Ishikawa (cell line): ENCODE results near the gene OR6P1.

Experiments
- CEBPB ChIP-seq: IDR thresholded peaks from 2 replicates; pipeline ENCODE4 v1.6.1; 2012
- CREB1 ChIP-seq: IDR thresholded peaks from 2 replicates; pipeline ENCODE4 v1.6.1; 2012; ENCODE audit warnings: low read depth
- EGR1 ChIP-seq: IDR thresholded peaks from 2 replicates; pipeline ENCODE4 v1.6.1; 2012
- EP300 ChIP-seq: IDR thresholded peaks from 2 replicates; pipeline ENCODE4 v1.6.1; 2012; ENCODE audit warnings: borderline replicate concordance
- FOXM1 ChIP-seq: IDR thresholded peaks from 2 replicates; pipeline ENCODE4 v1.6.1; 2012; ENCODE audit warnings: low read depth, borderline replicate concordance
- MAX ChIP-seq: IDR thresholded peaks from 2 replicates; pipeline ENCODE4 v1.6.1; 2012
- NFIC ChIP-seq: IDR thresholded peaks from 2 replicates; pipeline ENCODE4 v1.6.1; 2012
- RAD21 ChIP-seq: IDR thresholded peaks from 2 replicates; pipeline ENCODE4 v1.6.1; 2012; ENCODE audit warnings: low read depth
- REST ChIP-seq: IDR thresholded peaks from 2 replicates; pipeline ENCODE4 v1.6.1; 2012; ENCODE audit warnings: low read depth, mild to moderate bottlenecking
- TAF1 ChIP-seq: IDR thresholded peaks from 2 replicates; pipeline ENCODE4 v1.6.1; 2012; ENCODE audit warnings: low read depth, mild to moderate bottlenecking
- TCF12 ChIP-seq: IDR thresholded peaks from 2 replicates; pipeline ENCODE4 v1.6.1; 2012; ENCODE audit warnings: low read depth
- TEAD4 ChIP-seq: IDR thresholded peaks from 2 replicates; pipeline ENCODE4 v1.6.1; 2012
- USF1 ChIP-seq: IDR thresholded peaks from 2 replicates; pipeline ENCODE4 v1.6.1; 2012
- YY1 ChIP-seq: IDR thresholded peaks from 2 replicates; pipeline ENCODE4 v1.6.1; 2012; ENCODE audit warnings: low read depth
- ZBTB7A ChIP-seq: IDR thresholded peaks from 2 replicates; pipeline ENCODE4 v1.6.1; 2012; ENCODE audit warnings: low read depth

OR6P1 gene

GRCh38 chr1:158520955-158521665, 49.3 kb downstream of the OR6P1 start:
- TF ChIP-seq CEBPB (no peak), ZBTB7A (no peak), TAF1 (no peak), NFIC (no peak)

- TF ChIP-seq REST (no peak), YY1 (no peak), EGR1 (no peak), EP300 (no peak)
Measured at GRCh38 chr1:158520021-158520420, 50.4 kb downstream of the OR6P1 start.

- TF ChIP-seq FOXM1, result no peak
- no peak for TF ChIP-seq ZBTB7A
- TF ChIP-seq CEBPB, result no peak
- TF ChIP-seq TEAD4, result no peak
- TF ChIP-seq NFIC, result no peak
- TF ChIP-seq EP300, result no peak
- no peak for TF ChIP-seq YY1
- TF ChIP-seq CREB1, result no peak
- no peak for TF ChIP-seq TAF1
- TF ChIP-seq RAD21, result no peak
- no peak for TF ChIP-seq MAX
- no peak for TF ChIP-seq USF1
- no peak for TF ChIP-seq TCF12
- TF ChIP-seq EGR1, result no peak
- TF ChIP-seq REST, result no peak
Measured at GRCh38 chr1:158516966-158517365, 53.4 kb downstream of the OR6P1 start.
